ENCODE data around the gene FRMPD2.

FRMPD2 gene

GRCh38 chr10:48279081-48279751, 4.7 kb upstream of the FRMPD2 start:
- no peaks in the 10 kb centered on the region for H3K9me3 ChIP-seq
- DNase-seq: no peak
- no peaks in the 10 kb centered on the region for H3K4me1 ChIP-seq
- H3K36me3 ChIP-seq: no peaks in the 10 kb centered on the region
- no peak overlapping the region for H3K4me3 ChIP-seq (ENCODE audit: low read depth, low read length)
- no peaks in the 10 kb centered on the region for H3K27me3 ChIP-seq
- no peak for TF ChIP-seq CTCF (IDR thresholded peaks at IDR 0.05; ENCODE audit: low read depth, low read length)

- Histone ChIP-seq H3K9me3 (no peaks in the 10 kb centered on the region), H3K36me3 (no peaks in the 10 kb centered on the region), H3K27me3 (no peaks in the 10 kb centered on the region), H3K4me3 (ENCODE audit: low read depth, low read length) (no peak overlapping the region), H3K4me1 (no peaks in the 10 kb centered on the region)
- no peak for TF ChIP-seq CTCF (IDR thresholded peaks at IDR 0.05; ENCODE audit: low read depth, low read length)
- DNase-seq: no peak
Measured at GRCh38 chr10:48277093-48277492, 2.6 kb upstream of the FRMPD2 start.

GRCh38 chr10:48273741-48274140, 755 bp downstream of the FRMPD2 start:
- DNase-seq: no peak
- H3K27me3 ChIP-seq: peaks cover 10% of the 10 kb centered on the region; the same call in 1 of the 2 replicates

GRCh38 chr10:48272682-48273081, 1.8 kb downstream of the FRMPD2 start:
- Histone ChIP-seq H3K4me1 (no peaks in the 10 kb centered on the region), H3K9me3 (no peaks in the 10 kb centered on the region), H3K36me3 (no peaks in the 10 kb centered on the region), H3K27me3 (peaks cover 10% of the 10 kb centered on the region; the same call in 1 of the 2 replicates), H3K4me3 (ENCODE audit: low read depth, low read length) (no peak overlapping the region)
- TF ChIP-seq CTCF (IDR thresholded peaks at IDR 0.05; ENCODE audit: low read depth, low read length): no peak
- no peak for DNase-seq

More at GRCh38 chr10:48273741-48274140, 755 bp downstream of the FRMPD2 start:
- no peak for TF ChIP-seq CTCF (IDR thresholded peaks at IDR 0.05; ENCODE audit: low read depth, low read length)
- Histone ChIP-seq H3K9me3 (no peaks in the 10 kb centered on the region), H3K36me3 (no peaks in the 10 kb centered on the region), H3K4me1 (no peaks in the 10 kb centered on the region), H3K4me3 (ENCODE audit: low read depth, low read length) (no peak overlapping the region)

GRCh38 chr10:48271047-48271730, 3.3 kb downstream of the FRMPD2 start:
- H3K9me3 ChIP-seq: no peaks in the 10 kb centered on the region
- TF ChIP-seq CTCF (IDR thresholded peaks at IDR 0.05; ENCODE audit: low read depth, low read length): no peak
- no peak for DNase-seq

GRCh38 chr10:48266528-48266927, 8.0 kb downstream of the FRMPD2 start:
- no peaks in the 10 kb centered on the region for H3K36me3 ChIP-seq
- peaks cover 14% of the 10 kb centered on the region for H3K27me3 ChIP-seq
- no peak for TF ChIP-seq CTCF (IDR thresholded peaks at IDR 0.05; ENCODE audit: low read depth, low read length)
- no peaks in the 10 kb centered on the region for H3K9me3 ChIP-seq
- no peak overlapping the region for H3K4me3 ChIP-seq (ENCODE audit: low read depth, low read length)
- no peak for DNase-seq
- H3K4me1 ChIP-seq: no peaks in the 10 kb centered on the region

More at GRCh38 chr10:48271047-48271730, 3.3 kb downstream of the FRMPD2 start:
- H3K27me3 ChIP-seq: peaks cover 10% of the 10 kb centered on the region; the same call in 1 of the 2 replicates
- H3K4me3 ChIP-seq (ENCODE audit: low read depth, low read length): no peak overlapping the region
- H3K36me3 ChIP-seq: no peaks in the 10 kb centered on the region
- no peaks in the 10 kb centered on the region for H3K4me1 ChIP-seq
